Liver (tissue), 3 donors: ENCODE measurements around the gene RELN.

Experiments used
- CTCF ChIP-seq: fragments of 150-350 bp; IDR thresholded peaks from 2 replicates; pipeline ENCODE4 v1.5.1; 2017; ENCODE audit warnings: improper control_type of control experiment, low read depth, low read length; ENCODE audit not compliant: missing input control
- HNF4G ChIP-seq: IDR thresholded peaks from 2 replicates; pipeline ENCODE4 v1.6.1; 2016; ENCODE audit warnings: antibody characterized with exemption
- RAD21 ChIP-seq, 2 donors: IDR thresholded peaks; 2 replicates each; pipeline ENCODE4 v1.6.1; 2016; ENCODE audit warnings: antibody characterized with exemption in 2 of 2, mild to moderate bottlenecking in 2 of 2
- YY1 ChIP-seq: IDR thresholded peaks from 2 replicates; pipeline ENCODE4 v1.6.1; 2016; ENCODE audit warnings: antibody characterized with exemption, mild to moderate bottlenecking
- TF ChIP-seq, protein P1 (sequence below): IDR thresholded peaks from 2 replicates; pipeline ENCODE4 v1.6.1; 2016; ENCODE audit warnings: antibody characterized with exemption, mild to moderate bottlenecking
- donor health status: healthy.
- donor health status: healthy.

DNA sequence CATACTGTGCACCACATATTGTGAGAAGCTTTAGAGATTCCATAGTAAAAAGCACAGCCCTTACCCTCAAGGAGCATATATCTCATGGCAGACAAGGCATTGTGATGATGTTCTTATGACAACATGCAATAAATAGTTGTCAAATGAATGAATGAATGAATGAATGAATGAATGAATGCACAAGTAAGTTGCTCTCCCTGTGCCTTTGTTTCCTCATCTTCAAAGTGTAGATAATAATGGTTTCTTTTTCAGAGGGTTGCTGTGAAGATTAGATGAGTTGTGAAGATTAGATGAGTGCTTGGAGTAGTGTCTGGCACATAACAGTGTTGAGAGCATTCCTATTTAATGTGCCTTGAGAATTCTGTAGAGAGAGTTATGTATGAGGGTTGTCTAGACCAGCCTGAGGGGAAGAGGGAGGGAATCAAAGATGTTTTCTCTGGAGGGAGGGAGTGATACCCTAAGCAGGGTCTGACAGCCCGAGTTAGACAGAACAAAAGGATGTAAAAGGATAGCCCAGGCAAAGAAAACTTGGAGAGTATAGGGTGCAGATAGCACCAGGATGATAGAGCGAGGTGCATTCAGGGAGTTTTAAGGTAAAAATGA, 217.2 kb downstream of the RELN start:
- no peak for TF ChIP-seq CTCF
- TF ChIP-seq YY1 = no peak
- no peak for TF ChIP-seq HNF4G
- TF ChIP-seq RAD21 (IDR thresholded peaks at IDR 0.05) = no peak
- TF ChIP-seq, protein P1, sequence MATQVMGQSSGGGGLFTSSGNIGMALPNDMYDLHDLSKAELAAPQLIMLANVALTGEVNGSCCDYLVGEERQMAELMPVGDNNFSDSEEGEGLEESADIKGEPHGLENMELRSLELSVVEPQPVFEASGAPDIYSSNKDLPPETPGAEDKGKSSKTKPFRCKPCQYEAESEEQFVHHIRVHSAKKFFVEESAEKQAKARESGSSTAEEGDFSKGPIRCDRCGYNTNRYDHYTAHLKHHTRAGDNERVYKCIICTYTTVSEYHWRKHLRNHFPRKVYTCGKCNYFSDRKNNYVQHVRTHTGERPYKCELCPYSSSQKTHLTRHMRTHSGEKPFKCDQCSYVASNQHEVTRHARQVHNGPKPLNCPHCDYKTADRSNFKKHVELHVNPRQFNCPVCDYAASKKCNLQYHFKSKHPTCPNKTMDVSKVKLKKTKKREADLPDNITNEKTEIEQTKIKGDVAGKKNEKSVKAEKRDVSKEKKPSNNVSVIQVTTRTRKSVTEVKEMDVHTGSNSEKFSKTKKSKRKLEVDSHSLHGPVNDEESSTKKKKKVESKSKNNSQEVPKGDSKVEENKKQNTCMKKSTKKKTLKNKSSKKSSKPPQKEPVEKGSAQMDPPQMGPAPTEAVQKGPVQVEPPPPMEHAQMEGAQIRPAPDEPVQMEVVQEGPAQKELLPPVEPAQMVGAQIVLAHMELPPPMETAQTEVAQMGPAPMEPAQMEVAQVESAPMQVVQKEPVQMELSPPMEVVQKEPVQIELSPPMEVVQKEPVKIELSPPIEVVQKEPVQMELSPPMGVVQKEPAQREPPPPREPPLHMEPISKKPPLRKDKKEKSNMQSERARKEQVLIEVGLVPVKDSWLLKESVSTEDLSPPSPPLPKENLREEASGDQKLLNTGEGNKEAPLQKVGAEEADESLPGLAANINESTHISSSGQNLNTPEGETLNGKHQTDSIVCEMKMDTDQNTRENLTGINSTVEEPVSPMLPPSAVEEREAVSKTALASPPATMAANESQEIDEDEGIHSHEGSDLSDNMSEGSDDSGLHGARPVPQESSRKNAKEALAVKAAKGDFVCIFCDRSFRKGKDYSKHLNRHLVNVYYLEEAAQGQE = no peak
